Epithelial cell of esophagus (primary cell): ENCODE results near the gene RFC3.

ENCODE experiments used
- DNase-seq: peaks from one replicate; pipeline ENCODE4 v3.0.0; 2010; ENCODE audit warnings: low read depth
- H3K4me3 ChIP-seq: 2 replicates; pipeline ENCODE4 v1.5.1; 2011; ENCODE audit warnings: mild to moderate bottlenecking, low read length, control low read depth
- TF ChIP-seq, protein P1 (sequence below): IDR thresholded peaks from 2 replicates; pipeline ENCODE4 v1.5.1; 2011; ENCODE audit warnings: low read depth, mild to moderate bottlenecking, low read length, control low read depth, inconsistent platforms; ENCODE audit not compliant: insufficient read depth; ENCODE audit errors: missing control alignments

The RFC3 gene

DNA sequence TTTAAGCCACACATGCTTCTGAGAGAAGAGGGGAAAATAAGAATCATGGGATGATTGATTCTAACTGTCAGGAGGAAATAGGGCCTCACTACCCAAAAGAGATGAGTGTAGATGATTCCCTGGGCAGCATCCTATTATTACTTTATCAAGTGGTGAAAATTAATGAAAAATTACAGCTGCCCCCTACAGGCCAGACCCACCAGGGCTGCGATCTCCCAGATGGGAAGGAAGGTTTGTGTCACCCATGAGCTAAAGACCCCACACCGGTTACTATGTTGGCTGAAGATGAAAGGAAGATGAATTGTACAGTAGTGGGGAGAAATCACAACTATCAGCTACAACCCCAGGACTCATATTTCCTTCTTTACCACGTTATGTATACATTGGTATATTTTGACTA is 49.5 kb downstream of the RFC3 start:
- H3K4me3 ChIP-seq: no peak overlapping the region
- no peak for DNase-seq
- TF ChIP-seq, protein P1, sequence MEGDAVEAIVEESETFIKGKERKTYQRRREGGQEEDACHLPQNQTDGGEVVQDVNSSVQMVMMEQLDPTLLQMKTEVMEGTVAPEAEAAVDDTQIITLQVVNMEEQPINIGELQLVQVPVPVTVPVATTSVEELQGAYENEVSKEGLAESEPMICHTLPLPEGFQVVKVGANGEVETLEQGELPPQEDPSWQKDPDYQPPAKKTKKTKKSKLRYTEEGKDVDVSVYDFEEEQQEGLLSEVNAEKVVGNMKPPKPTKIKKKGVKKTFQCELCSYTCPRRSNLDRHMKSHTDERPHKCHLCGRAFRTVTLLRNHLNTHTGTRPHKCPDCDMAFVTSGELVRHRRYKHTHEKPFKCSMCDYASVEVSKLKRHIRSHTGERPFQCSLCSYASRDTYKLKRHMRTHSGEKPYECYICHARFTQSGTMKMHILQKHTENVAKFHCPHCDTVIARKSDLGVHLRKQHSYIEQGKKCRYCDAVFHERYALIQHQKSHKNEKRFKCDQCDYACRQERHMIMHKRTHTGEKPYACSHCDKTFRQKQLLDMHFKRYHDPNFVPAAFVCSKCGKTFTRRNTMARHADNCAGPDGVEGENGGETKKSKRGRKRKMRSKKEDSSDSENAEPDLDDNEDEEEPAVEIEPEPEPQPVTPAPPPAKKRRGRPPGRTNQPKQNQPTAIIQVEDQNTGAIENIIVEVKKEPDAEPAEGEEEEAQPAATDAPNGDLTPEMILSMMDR: no peak

DNA sequence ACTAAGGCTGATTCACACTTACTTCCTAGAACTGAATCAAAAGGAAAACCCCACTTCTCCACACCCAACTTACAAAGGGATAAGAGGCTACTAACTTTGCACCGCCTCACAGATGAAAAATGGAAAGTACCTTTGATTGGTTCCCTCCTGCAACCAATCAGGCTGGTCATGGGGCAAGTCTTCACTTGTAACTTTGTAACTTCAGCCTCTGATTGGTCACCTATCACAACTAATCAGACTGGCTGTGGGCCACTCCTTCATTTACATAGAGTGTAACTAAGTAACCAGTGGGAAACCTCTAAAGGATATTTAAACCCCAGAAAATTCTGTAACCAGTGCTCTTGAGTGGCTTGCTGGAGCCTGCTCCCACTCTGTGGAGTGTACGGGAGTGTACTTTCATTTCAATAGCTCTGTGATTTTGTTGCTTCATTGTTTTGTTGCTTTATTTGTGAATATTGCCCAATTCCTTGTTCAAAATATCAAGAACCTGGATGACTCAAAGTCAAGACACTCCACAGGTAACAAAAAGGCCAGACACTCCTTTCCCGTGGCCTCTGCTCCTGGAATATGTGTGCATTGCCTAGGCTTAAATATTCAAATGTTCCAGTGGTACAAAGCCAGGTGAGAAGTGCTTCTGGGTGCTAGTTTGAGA is 50.5 kb downstream of the RFC3 start:
- peak; percentile 54 for DNase-seq
- TF ChIP-seq, protein P1: no peak

GRCh38 chr13:33869005-33869404 is 51.1 kb downstream of the RFC3 start:
- TF ChIP-seq, protein P1: no peak
- no peak overlapping the region for H3K4me3 ChIP-seq
- DNase-seq: no peak

More for the DNA sequence above, 50.5 kb downstream of the RFC3 start:
- no peak overlapping the region for H3K4me3 ChIP-seq

DNA sequence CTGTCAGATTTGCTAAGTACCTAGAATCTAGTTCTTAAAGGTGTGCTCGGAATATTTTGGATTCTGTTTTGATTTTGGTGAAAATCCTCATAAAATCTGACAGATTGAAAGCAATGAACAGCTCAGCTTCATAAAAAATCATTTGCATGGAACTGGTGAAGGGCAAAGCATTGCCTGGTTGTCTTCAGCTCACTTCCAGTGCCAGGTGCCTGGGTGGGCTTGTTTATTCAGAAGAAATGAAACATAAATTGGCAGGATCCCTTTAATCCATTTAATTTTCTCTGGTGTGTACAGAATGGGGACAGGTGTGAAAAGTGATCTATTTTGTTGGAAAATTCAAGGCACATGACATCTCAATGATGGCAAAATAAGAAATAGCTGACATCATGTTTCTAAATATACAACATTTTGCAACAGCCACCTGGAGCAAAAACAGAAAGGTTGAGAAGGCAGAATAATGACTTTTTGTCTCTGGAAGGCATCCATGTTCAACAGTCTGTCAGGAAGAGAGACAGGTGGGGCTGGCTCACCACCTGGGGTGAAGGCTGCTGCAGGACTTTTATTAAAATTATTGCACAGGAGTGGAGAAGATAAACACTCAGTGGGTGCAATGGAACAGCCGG is 52.2 kb downstream of the RFC3 start:
- TF ChIP-seq, protein P1: no peak
- no peak overlapping the region for H3K4me3 ChIP-seq
- DNase-seq: no peak

DNA sequence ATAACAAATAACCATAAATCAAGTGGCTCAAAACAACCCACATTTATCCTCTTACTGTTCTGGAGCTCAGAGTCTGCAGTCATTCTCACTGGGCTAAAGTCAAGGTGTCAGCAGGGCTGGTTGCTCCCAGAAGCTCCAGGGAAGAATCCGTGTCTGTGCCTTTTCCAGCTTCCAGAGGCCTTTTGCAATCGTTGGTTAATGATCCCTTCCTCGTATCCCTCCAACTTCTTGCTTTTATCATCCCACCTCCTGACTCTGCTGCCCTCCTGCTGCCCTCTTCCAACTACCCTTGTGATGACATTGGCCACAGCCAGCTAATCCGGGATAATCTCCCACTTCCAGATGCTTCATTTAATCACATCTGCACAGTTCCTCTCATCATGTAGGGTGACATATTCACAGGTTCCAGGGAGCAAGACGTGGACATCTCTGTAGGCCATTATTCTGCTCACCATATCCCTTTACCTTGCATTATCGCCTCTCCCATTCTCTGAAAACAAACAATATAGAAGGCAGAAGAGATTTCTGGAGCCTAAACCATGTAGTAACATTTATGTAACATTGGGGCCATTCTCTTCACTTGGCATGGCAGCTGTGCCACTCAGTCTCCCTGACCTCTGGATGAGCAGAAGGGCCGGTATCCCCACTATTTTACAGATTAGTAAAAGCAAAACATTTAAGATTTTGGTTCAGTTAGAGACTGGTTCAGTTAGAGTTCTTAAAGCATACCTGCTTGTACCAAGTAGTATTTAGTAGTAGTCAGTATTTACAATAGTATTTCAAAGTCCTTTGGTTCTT is 53.5 kb downstream of the RFC3 start:
- H3K4me3 ChIP-seq: no peak overlapping the region
- DNase-seq: no peak
- TF ChIP-seq, protein P1: no peak

DNA sequence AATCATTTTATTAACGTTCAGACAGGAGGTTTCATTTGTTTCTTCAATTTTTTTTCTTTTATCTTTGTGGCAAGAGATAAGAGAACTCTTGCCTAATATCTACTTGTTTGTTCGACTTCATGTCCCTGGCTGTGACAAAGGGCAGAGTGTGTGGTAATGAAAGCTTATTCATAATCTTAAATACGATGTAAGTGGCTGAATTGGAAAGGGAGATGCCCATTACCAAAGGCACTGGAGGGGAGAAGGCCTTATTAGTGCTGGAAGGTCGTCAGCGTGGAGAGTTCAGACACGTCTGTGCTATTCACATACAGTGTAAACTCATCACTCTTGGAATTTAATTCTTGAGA is 54.0 kb downstream of the RFC3 start:
- no peak for DNase-seq
- TF ChIP-seq, protein P1: no peak
- H3K4me3 ChIP-seq: no peak overlapping the region
